H9 (cell line): ENCODE results near the gene PRKCA. TPM values are rescaled to one million over a fixed set of nuclear protein-coding genes. Genes with fewer than 3 reads are reported as not detected.

Source experiments
- DNase-seq: peaks from one replicate; pipeline ENCODE4 v3.0.0-alpha.2; 2017
- H2AFZ ChIP-seq: one replicate; pipeline ENCODE4 v1.6.1; 2013; ENCODE audit warnings: mild to moderate bottlenecking, low read length, control low read depth, moderate library complexity
- H2AK5ac ChIP-seq: 2 replicates; pipeline ENCODE4 v1.6.1; 2013; ENCODE audit warnings: low read length, control low read depth, mixed read lengths; ENCODE audit not compliant: insufficient read length
- H2BK120ac ChIP-seq: one replicate; pipeline ENCODE4 v1.6.1; 2013; ENCODE audit warnings: low read depth, mild to moderate bottlenecking, low read length, control low read depth, inconsistent platforms; ENCODE audit not compliant: poor library complexity, severe bottlenecking
- H2BK12ac ChIP-seq: 2 replicates; pipeline ENCODE4 v1.6.1; 2013; ENCODE audit warnings: low read length, control low read depth, mixed read lengths, low read depth; ENCODE audit not compliant: insufficient read length
- H2BK15ac ChIP-seq: 2 replicates; pipeline ENCODE4 v1.6.1; 2013; ENCODE audit warnings: low read depth, low read length, control low read depth
- H2BK20ac ChIP-seq: one replicate; pipeline ENCODE4 v1.6.1; 2013; ENCODE audit warnings: low read depth, mild to moderate bottlenecking, low read length, control low read depth, inconsistent platforms; ENCODE audit not compliant: poor library complexity, severe bottlenecking
- H2BK5ac ChIP-seq: 2 replicates; pipeline ENCODE4 v1.6.1; 2013; ENCODE audit warnings: low read length, control low read depth, mixed read lengths; ENCODE audit not compliant: insufficient read length
- H3K14ac ChIP-seq: 2 replicates; pipeline ENCODE4 v1.6.1; 2013; ENCODE audit warnings: low read length, control low read depth; ENCODE audit not compliant: insufficient read depth
- H3K18ac ChIP-seq: 2 replicates; pipeline ENCODE4 v1.6.1; 2013; ENCODE audit warnings: low read depth, mild to moderate bottlenecking, mixed read lengths, low read length, control low read depth; ENCODE audit not compliant: insufficient read length
- H3K23ac ChIP-seq: 2 replicates; pipeline ENCODE4 v1.6.1; 2013; ENCODE audit warnings: low read length, control low read depth, mixed read lengths, low read depth; ENCODE audit not compliant: insufficient read length
- H3K23me2 ChIP-seq: 2 replicates; pipeline ENCODE4 v1.6.1; 2013; ENCODE audit warnings: low read depth, mild to moderate bottlenecking, mixed read lengths, low read length, control low read depth; ENCODE audit not compliant: insufficient read length, poor library complexity, severe bottlenecking
- H3K27ac ChIP-seq: 2 replicates; pipeline ENCODE4 v1.5.1; 2013; ENCODE audit warnings: low read length, control low read depth, mixed read lengths, low read depth; ENCODE audit not compliant: insufficient read length
- H3K27me3 ChIP-seq: 2 replicates; pipeline ENCODE4 v1.6.1; 2013; ENCODE audit warnings: low read length, control low read depth, inconsistent platforms; ENCODE audit not compliant: insufficient read depth
- H3K4ac ChIP-seq: 2 replicates; pipeline ENCODE4 v1.6.1; 2013; ENCODE audit warnings: low read depth, mild to moderate bottlenecking, control low read depth, inconsistent platforms, low read length, moderate library complexity
- H3K4me1 ChIP-seq: 2 replicates; pipeline ENCODE4 v1.6.1; 2013; ENCODE audit warnings: low read length, control low read depth, inconsistent platforms; ENCODE audit not compliant: insufficient read depth
- H3K4me2 ChIP-seq: 2 replicates; pipeline ENCODE4 v1.6.1; 2013; ENCODE audit warnings: low read length, control low read depth, mixed read lengths; ENCODE audit not compliant: insufficient read length, insufficient read depth
- H3K56ac ChIP-seq: 2 replicates; pipeline ENCODE4 v1.6.1; 2013; ENCODE audit warnings: low read depth, mild to moderate bottlenecking, mixed read lengths, low read length, control low read depth; ENCODE audit not compliant: insufficient read length
- H3K79me1 ChIP-seq: 2 replicates; pipeline ENCODE4 v1.6.1; 2013; ENCODE audit warnings: low read depth, mild to moderate bottlenecking, moderate library complexity, low read length, control low read depth, inconsistent platforms; ENCODE audit not compliant: insufficient read depth, poor library complexity, severe bottlenecking
- H3K79me2 ChIP-seq: 2 replicates; pipeline ENCODE4 v1.6.1; 2013; ENCODE audit warnings: low read length, control low read depth, inconsistent platforms; ENCODE audit not compliant: insufficient read depth
- H3K9ac ChIP-seq: 2 replicates; pipeline ENCODE4 v1.6.1; 2013; ENCODE audit warnings: low read length, control low read depth, mixed read lengths; ENCODE audit not compliant: insufficient read length; ENCODE audit errors: extremely low read depth
- H3K9me3 ChIP-seq: one replicate; pipeline ENCODE4 v1.6.1; 2013; ENCODE audit warnings: low read depth, low read length, inconsistent platforms; ENCODE audit not compliant: control insufficient read depth
- H3T11ph ChIP-seq: one replicate; pipeline ENCODE4 v1.6.1; 2013; ENCODE audit warnings: mild to moderate bottlenecking, low read length, control low read depth, inconsistent platforms
- H4K20me1 ChIP-seq: one replicate; pipeline ENCODE4 v1.6.1; 2013; ENCODE audit not compliant: control insufficient read depth, insufficient read length, insufficient read depth
- H4K5ac ChIP-seq: 2 replicates; pipeline ENCODE4 v1.6.1; 2013; ENCODE audit warnings: low read depth, mild to moderate bottlenecking, mixed read lengths, low read length, control low read depth; ENCODE audit not compliant: insufficient read length
- H4K8ac ChIP-seq: replicated peaks from 2 replicates; pipeline ENCODE4 v1.6.1; 2013; ENCODE audit warnings: low read length, control low read depth, mixed read lengths, low read depth; ENCODE audit not compliant: insufficient read length
- H4K91ac ChIP-seq: 2 replicates; pipeline ENCODE4 v1.6.1; 2013; ENCODE audit warnings: low read depth, mild to moderate bottlenecking, moderate library complexity, mixed read lengths, low read length, control low read depth; ENCODE audit not compliant: insufficient read length
- H3K27ac Mint-ChIP-seq, 3 experiments: 2 replicates in 2 of 3; 3 replicates in 1 of 3; pipeline ENCODE4 v1.8.0; 2020 to 2021; ENCODE audit warnings: mixed read lengths in 3 of 3, mild to moderate bottlenecking in 1 of 3, moderate library complexity in 1 of 3
- H3K27me3 Mint-ChIP-seq: 2 replicates; pipeline ENCODE4 v1.8.0; 2021; ENCODE audit warnings: low read depth, mild to moderate bottlenecking, moderate library complexity, mixed read lengths
- H3K36me3 Mint-ChIP-seq, 3 experiments: 2 replicates in 2 of 3; 3 replicates in 1 of 3; pipeline ENCODE4 v1.8.0; 2020 to 2021; ENCODE audit warnings: low read depth in 3 of 3, mixed read lengths in 3 of 3; ENCODE audit not compliant: insufficient read depth in 1 of 3
- H3K4me1 Mint-ChIP-seq, 2 experiments: 2 replicates each; pipeline ENCODE4 v1.8.0; 2020; ENCODE audit warnings: mixed read lengths in 2 of 2
- H3K4me3 Mint-ChIP-seq, 2 experiments: 2 replicates in 1 of 2; 3 replicates in 1 of 2; pipeline ENCODE4 v1.8.0; 2020 to 2021; ENCODE audit warnings: mild to moderate bottlenecking in 2 of 2, mixed read lengths in 2 of 2, moderate library complexity in 1 of 2
- H3K9me3 Mint-ChIP-seq, 2 experiments: 2 replicates in 1 of 2; 3 replicates in 1 of 2; pipeline ENCODE4 v1.8.0; 2020; ENCODE audit warnings: mild to moderate bottlenecking in 2 of 2, mixed read lengths in 2 of 2, moderate library complexity in 1 of 2
- CTCF ChIP-seq: fragments of 200-600 bp; sonication (generic); conservative IDR thresholded peaks from 3 replicates; pipeline ENCODE4 v1.8.0; 2021; ENCODE audit warnings: antibody characterized with exemption, mild to moderate bottlenecking
- WGBS: extraction: QIAGEN DNeasy Blood & Tissue Kit; methylation state at CpG from one replicate; pipeline ENCODE4 v1.1.7; 2013; ENCODE audit warnings: missing lambda C conversion rate, low lambda C conversion rate, mixed read lengths; ENCODE audit not compliant: insufficient read length; ENCODE audit errors: extremely low coverage; 5-methylcytosine and 5-hydroxymethylcytosine counted together
- total RNA-seq: library from RNA; stranded (reverse); gene quantifications from 2 replicates; pipeline ENCODE4 v1.2.1, GENCODE V29; 2021

The PRKCA gene
- total RNA-seq, 1 experiment from 2014 or later = 10.5 TPM

GRCh38 chr17:66632731-66633130, 330.3 kb downstream of the PRKCA start:
- H2BK5ac ChIP-seq = no peak overlapping the region
- DNase-seq = no peak
- no peak overlapping the region for H3K56ac ChIP-seq
- H3K4ac ChIP-seq = no peak overlapping the region
- H3K79me1 ChIP-seq = no peaks in the 10 kb centered on the region
- H3K4me1 ChIP-seq = no peaks in the 10 kb centered on the region
- H4K5ac ChIP-seq = no peak overlapping the region
- H3K23me2 ChIP-seq = no peaks in the 10 kb centered on the region
- H4K91ac ChIP-seq = no peak overlapping the region
- no peaks in the 10 kb centered on the region for H3K27me3 ChIP-seq
- Mint-ChIP-seq H3K36me3 (no peaks in the 10 kb centered on the region), H3K4me3 (no peak overlapping the region), H3K4me1 (no peaks in the 10 kb centered on the region; a peak in 1 of 4 replicates), H3K9me3 (no peaks in the 10 kb centered on the region), H3K27ac (no peak overlapping the region), H3K27me3 (no peaks in the 10 kb centered on the region)
- no peak overlapping the region for H2AFZ ChIP-seq
- H3K9me3 ChIP-seq = no peaks in the 10 kb centered on the region
- H2AK5ac ChIP-seq = no peak overlapping the region
- H2BK12ac ChIP-seq = no peak overlapping the region
- H4K8ac ChIP-seq = no peak overlapping the region
- no peak overlapping the region for H3K27ac ChIP-seq
- no peak overlapping the region for H3K18ac ChIP-seq
- no peak overlapping the region for H3K9ac ChIP-seq
- TF ChIP-seq CTCF = no peak
- no peak overlapping the region for H3K4me2 ChIP-seq
- H3K14ac ChIP-seq = no peak overlapping the region
- no CpG with 5 or more reads among the region's 3 CpGs for WGBS
- no peak overlapping the region for H2BK15ac ChIP-seq
- H4K20me1 ChIP-seq = no peaks in the 10 kb centered on the region
- no peaks in the 10 kb centered on the region for H3K79me2 ChIP-seq
- no peak overlapping the region for H3T11ph ChIP-seq
- no peak overlapping the region for H2BK120ac ChIP-seq
- no peak overlapping the region for H2BK20ac ChIP-seq
- no peak overlapping the region for H3K23ac ChIP-seq
